Gastroesophageal sphincter (tissue), 4 donors: ENCODE results near the gene GM2A. TPM values are rescaled to one million over a fixed set of nuclear protein-coding genes. Genes with fewer than 3 reads are reported as not detected.

Experiments used
- ATAC-seq: fragments of 150-250 bp; one replicate; pipeline ENCODE4 v1.9.1; 2016; ENCODE audit warnings: mild to moderate bottlenecking, moderate library complexity
- H3K27ac ChIP-seq, 4 donors: fragments of 200-600 bp; sonication (generic) in 3 of 4; 1 replicate in 3 of 4; 2 replicates in 1 of 4; pipeline ENCODE4 v1.5.1; 2016 to 2019
- H3K27me3 ChIP-seq: fragments of 200-600 bp; sonication (generic); one replicate; pipeline ENCODE4 v1.5.1; 2019
- H3K36me3 ChIP-seq, 2 donors: fragments of 200-600 bp; sonication (generic); one replicate each; pipeline ENCODE4 v1.5.1; 2019; ENCODE audit warnings: control low read depth in 1 of 2
- H3K4me1 ChIP-seq, 3 donors: fragments of 200-600 bp; sonication (generic); 1 replicate in 2 of 3; 2 replicates in 1 of 3; pipeline ENCODE4 v1.5.1; 2016 to 2019; ENCODE audit warnings: control low read depth in 2 of 3
- H3K4me3 ChIP-seq, 2 donors: fragments of 200-600 bp; sonication (generic); one replicate each; pipeline ENCODE4 v1.5.1; 2019; ENCODE audit warnings: mild to moderate bottlenecking in 1 of 2, moderate library complexity in 1 of 2
- H3K9me3 ChIP-seq, 3 donors: fragments of 200-600 bp; sonication (generic); one replicate each; pipeline ENCODE4 v1.5.1; 2017 to 2019; ENCODE audit warnings: control low read depth in 2 of 3
- EP300 ChIP-seq: sonication (generic); formaldehyde crosslinking; IDR thresholded peaks from one replicate; pipeline ENCODE4 v1.6.1; 2017; ENCODE audit warnings: antibody characterized with exemption, mild to moderate bottlenecking
- POLR2A ChIP-seq, 2 donors: fragments of 450-650 bp; IDR thresholded peaks; one replicate each; pipeline ENCODE4 v1.6.1; 2017; ENCODE audit warnings: antibody characterized with exemption in 2 of 2, mild to moderate bottlenecking in 2 of 2, moderate library complexity in 1 of 2
- POLR2AphosphoS5 ChIP-seq: sonication (generic); formaldehyde crosslinking; IDR thresholded peaks from one replicate; pipeline ENCODE4 v1.6.1; 2017; ENCODE audit warnings: antibody characterized with exemption
- WGBS, 2 donors: methylation state at CpG; one replicate each; pipeline ENCODE4 v1.1.5; 2018; ENCODE audit warnings: low coverage in 1 of 2; 5-methylcytosine and 5-hydroxymethylcytosine counted together
- total RNA-seq, 4 donors: library from RNA; depleted of rRNA; stranded (reverse); fragments of >200 nt; gene quantifications; one replicate each; pipeline ENCODE4 v1.1.0, GENCODE V29; 2016
- TF ChIP-seq, protein P1 (sequence below), 4 experiments: fragments of 200-600 bp in 2 of 4; fragments of 450-650 bp in 2 of 4; sonication (generic) in 1 of 4; IDR thresholded peaks; one replicate each; pipeline ENCODE4 v1.5.1; 2017 to 2019; ENCODE audit warnings: antibody characterized with exemption in 4 of 4, mild to moderate bottlenecking in 2 of 4, moderate library complexity in 2 of 4

Gene GM2A
- total RNA-seq, 4 donors from 2014 or later = 23.3 to 37.2 (median 29.1) TPM

GRCh38 chr5:151225475-151225874, 27.5 kb upstream of the GM2A start:
- Histone ChIP-seq H3K4me3 (no peak overlapping the region), H3K36me3 (no peaks in the 10 kb centered on the region), H3K9me3 (no peaks in the 10 kb centered on the region), H3K27ac (peak overlapping the region in 1 of 4 donors; percentile 94), H3K4me1 (peaks cover 6 to 38% (median 17%) of the 10 kb centered on the region in 3 donors), H3K27me3 (no peaks in the 10 kb centered on the region)
- WGBS, 2 donors = 70 to 86% methylated on average over 3 to 5 of the region's 5 CpGs
- TF ChIP-seq EP300 = no peak
- no peak for TF ChIP-seq POLR2A (IDR thresholded peaks at IDR 0.05)
- TF ChIP-seq, protein P1, sequence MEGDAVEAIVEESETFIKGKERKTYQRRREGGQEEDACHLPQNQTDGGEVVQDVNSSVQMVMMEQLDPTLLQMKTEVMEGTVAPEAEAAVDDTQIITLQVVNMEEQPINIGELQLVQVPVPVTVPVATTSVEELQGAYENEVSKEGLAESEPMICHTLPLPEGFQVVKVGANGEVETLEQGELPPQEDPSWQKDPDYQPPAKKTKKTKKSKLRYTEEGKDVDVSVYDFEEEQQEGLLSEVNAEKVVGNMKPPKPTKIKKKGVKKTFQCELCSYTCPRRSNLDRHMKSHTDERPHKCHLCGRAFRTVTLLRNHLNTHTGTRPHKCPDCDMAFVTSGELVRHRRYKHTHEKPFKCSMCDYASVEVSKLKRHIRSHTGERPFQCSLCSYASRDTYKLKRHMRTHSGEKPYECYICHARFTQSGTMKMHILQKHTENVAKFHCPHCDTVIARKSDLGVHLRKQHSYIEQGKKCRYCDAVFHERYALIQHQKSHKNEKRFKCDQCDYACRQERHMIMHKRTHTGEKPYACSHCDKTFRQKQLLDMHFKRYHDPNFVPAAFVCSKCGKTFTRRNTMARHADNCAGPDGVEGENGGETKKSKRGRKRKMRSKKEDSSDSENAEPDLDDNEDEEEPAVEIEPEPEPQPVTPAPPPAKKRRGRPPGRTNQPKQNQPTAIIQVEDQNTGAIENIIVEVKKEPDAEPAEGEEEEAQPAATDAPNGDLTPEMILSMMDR (IDR thresholded peaks at IDR 0.05) = peak in 1 of 4 experiments; percentile 0
- TF ChIP-seq POLR2AphosphoS5 = no peak
- ATAC-seq = no peak

- no peak overlapping the region for H3K4me3 ChIP-seq
- 21 to 65% methylated on average over 1 to 6 of the region's 6 CpGs for WGBS, 2 donors
- no peak overlapping the region for H3K27ac ChIP-seq
- no peaks in the 10 kb centered on the region for H3K27me3 ChIP-seq
- TF ChIP-seq POLR2A (IDR thresholded peaks at IDR 0.05) = no peak
- ATAC-seq = no peak
- H3K9me3 ChIP-seq = no peaks in the 10 kb centered on the region
- H3K4me1 ChIP-seq = peaks cover 0 to 13% (median 0%) of the 10 kb centered on the region in 3 donors
- no peaks in the 10 kb centered on the region for H3K36me3 ChIP-seq
These were observed 25.0 kb upstream of the GM2A start for GRCh38 chr5:151227918-151228447.

DNA sequence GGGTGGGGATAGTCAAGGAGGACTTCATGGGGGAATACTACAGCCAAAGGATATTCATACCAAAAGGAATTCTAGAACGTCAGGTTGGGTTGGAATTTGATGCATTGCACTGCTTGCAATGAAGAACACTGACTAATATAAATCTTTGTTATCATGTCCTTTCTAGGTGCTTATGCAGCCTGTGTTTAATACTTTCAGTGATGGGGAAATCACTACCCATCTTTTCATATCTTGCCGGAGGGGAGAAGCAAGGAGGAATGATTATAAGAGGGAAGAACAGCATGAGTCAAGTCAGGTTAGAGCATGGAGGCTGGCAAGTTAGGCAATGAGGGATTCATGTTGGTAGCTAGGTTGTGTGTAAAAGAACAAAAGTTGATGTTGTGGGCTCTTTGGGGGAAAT, 24.0 kb upstream of the GM2A start:
- Histone ChIP-seq H3K36me3 (no peaks in the 10 kb centered on the region), H3K27me3 (no peaks in the 10 kb centered on the region), H3K9me3 (no peaks in the 10 kb centered on the region), H3K4me3 (no peak overlapping the region), H3K27ac (no peak overlapping the region), H3K4me1 (peaks cover 0 to 17% (median under 1%) of the 10 kb centered on the region in 3 donors)
- TF ChIP-seq, protein P1 (IDR thresholded peaks at IDR 0.05) = no peak
- TF ChIP-seq POLR2A (IDR thresholded peaks at IDR 0.05) (no peak), EP300 (no peak), POLR2AphosphoS5 (no peak)
- ATAC-seq = no peak
- WGBS, 2 donors = 74 to 90% methylated on average over 2 of the region's 2 CpGs

GRCh38 chr5:151230048-151230680, 22.8 kb upstream of the GM2A start:
- H3K9me3 ChIP-seq = no peaks in the 10 kb centered on the region
- peak overlapping the region in 2 of 4 donors; percentile 32 to 35 for H3K27ac ChIP-seq
- no peak overlapping the region for H3K4me3 ChIP-seq
- WGBS, 2 donors = 48 to 61% methylated on average over 2 to 6 of the region's 6 CpGs
- no peak for TF ChIP-seq POLR2A (IDR thresholded peaks at IDR 0.05)
- TF ChIP-seq, protein P1 (IDR thresholded peaks at IDR 0.05) = no peak
- H3K27me3 ChIP-seq = no peaks in the 10 kb centered on the region
- peak; percentile 56 for ATAC-seq
- H3K36me3 ChIP-seq = no peaks in the 10 kb centered on the region
- peaks cover 0 to 20% (median 12%) of the 10 kb centered on the region in 3 donors for H3K4me1 ChIP-seq

GRCh38 chr5:151231359-151231758, 21.6 kb upstream of the GM2A start:
- H3K4me3 ChIP-seq = no peak overlapping the region
- no peaks in the 10 kb centered on the region for H3K9me3 ChIP-seq
- no peak for TF ChIP-seq EP300
- H3K27ac ChIP-seq = no peak overlapping the region
- no peak for ATAC-seq
- H3K27me3 ChIP-seq = no peaks in the 10 kb centered on the region
- H3K4me1 ChIP-seq = peaks cover 0 to 25% (median 14%) of the 10 kb centered on the region in 3 donors
- no peaks in the 10 kb centered on the region for H3K36me3 ChIP-seq

- Histone ChIP-seq H3K27me3 (no peaks in the 10 kb centered on the region), H3K36me3 (no peaks in the 10 kb centered on the region), H3K4me1 (peaks cover 0 to 39% (median 19%) of the 10 kb centered on the region in 3 donors), H3K9me3 (no peaks in the 10 kb centered on the region), H3K27ac (peak overlapping the region in 3 of 4 donors; percentile 79 to 84 (median 83)), H3K4me3 (no peak overlapping the region)
- 87 to 89% methylated on average over 3 to 8 of the region's 8 CpGs for WGBS, 2 donors
- ATAC-seq = no peak
- no peak for TF ChIP-seq POLR2A (IDR thresholded peaks at IDR 0.05)
- no peak for TF ChIP-seq EP300
- no peak for TF ChIP-seq POLR2AphosphoS5
- TF ChIP-seq, protein P1 (IDR thresholded peaks at IDR 0.05) = no peak
These were observed 19.3 kb upstream of the GM2A start for GRCh38 chr5:151233616-151234085.
